NCI-H146 (cell line): ENCODE data around the gene SLC17A6.

Experiments
- DNase-seq: peaks from one replicate; lab custom pipeline; 2025; lab: John Stamatoyannopoulos, UW

SLC17A6 gene

GRCh38 chr11:22389526-22390282 lies 51.5 kb downstream of the SLC17A6 start:
- no peak for DNase-seq

- DNase-seq, result no peak
Measured at GRCh38 chr11:22390283-22390655, 52.1 kb downstream of the SLC17A6 start.

GRCh38 chr11:22392561-22392960 lies 54.4 kb downstream of the SLC17A6 start:
- DNase-seq, result no peak

- DNase-seq, result no peak
Measured at GRCh38 chr11:22405377-22405776, 67.2 kb downstream of the SLC17A6 start.

- no peak for DNase-seq
Measured at GRCh38 chr11:22407267-22407666, 69.1 kb downstream of the SLC17A6 start.

GRCh38 chr11:22407921-22408320 lies 69.7 kb downstream of the SLC17A6 start:
- DNase-seq, result no peak

GRCh38 chr11:22415476-22415875 lies 77.3 kb downstream of the SLC17A6 start:
- DNase-seq, result no peak

- no peak for DNase-seq
Measured at GRCh38 chr11:22416462-22416861, 78.3 kb downstream of the SLC17A6 start.

GRCh38 chr11:22426915-22427314 lies 88.7 kb downstream of the SLC17A6 start:
- no peak for DNase-seq
